Endodermal cell (in vitro differentiated cells): ENCODE data around the gene KLHL26. TPM values are rescaled to one million over a fixed set of nuclear protein-coding genes. Genes with fewer than 3 reads are reported as not detected.

Experiments used
- DNase-seq: peaks from one replicate; pipeline ENCODE4 v3.0.0-alpha.2; 2017
- H3K27ac ChIP-seq: 2 replicates; pipeline ENCODE4 v1.5.1; 2013; ENCODE audit warnings: mild to moderate bottlenecking, low read depth, low read length, moderate library complexity
- H3K27me3 ChIP-seq: 2 replicates; pipeline ENCODE4 v1.6.1; 2013; ENCODE audit warnings: mild to moderate bottlenecking, low read length, moderate library complexity; ENCODE audit not compliant: insufficient read depth, control insufficient read depth, poor library complexity, severe bottlenecking
- H3K36me3 ChIP-seq: 2 replicates; pipeline ENCODE4 v1.7.0; 2013; ENCODE audit warnings: mild to moderate bottlenecking, low read length, moderate library complexity; ENCODE audit not compliant: control insufficient read depth, insufficient read depth
- H3K4me1 ChIP-seq: one replicate; pipeline ENCODE4 v1.7.0; 2013; ENCODE audit warnings: low read length; ENCODE audit not compliant: control insufficient read depth, insufficient read depth
- H3K4me3 ChIP-seq: 2 replicates; pipeline ENCODE4 v1.5.1; 2013; ENCODE audit warnings: mild to moderate bottlenecking, low read length, moderate library complexity
- H3K9ac ChIP-seq: 2 replicates; pipeline ENCODE4 v1.6.1; 2013; ENCODE audit warnings: mild to moderate bottlenecking, low read length, moderate library complexity; ENCODE audit not compliant: poor library complexity, severe bottlenecking; ENCODE audit errors: extremely low read depth
- H3K9me3 ChIP-seq: 2 replicates; pipeline ENCODE4 v1.6.1; 2013; ENCODE audit warnings: mild to moderate bottlenecking, low read length, moderate library complexity; ENCODE audit not compliant: control insufficient read depth
- H3K27ac Mint-ChIP-seq: 2 replicates; pipeline ENCODE4 v1.8.0; 2020; ENCODE audit warnings: mixed read lengths
- H3K27me3 Mint-ChIP-seq: 2 replicates; pipeline ENCODE4 v1.8.0; 2021; ENCODE audit warnings: mild to moderate bottlenecking, mixed read lengths; ENCODE audit not compliant: insufficient read depth
- H3K36me3 Mint-ChIP-seq: 2 replicates; pipeline ENCODE4 v1.8.0; 2020; ENCODE audit warnings: low read depth, mixed read lengths
- H3K4me1 Mint-ChIP-seq: 2 replicates; pipeline ENCODE4 v1.8.0; 2020; ENCODE audit warnings: mixed read lengths
- H3K4me3 Mint-ChIP-seq: 2 replicates; pipeline ENCODE4 v1.8.0; 2020; ENCODE audit warnings: mild to moderate bottlenecking, moderate library complexity, mixed read lengths
- H3K9me3 Mint-ChIP-seq: 2 replicates; pipeline ENCODE4 v1.8.0; 2020; ENCODE audit warnings: mild to moderate bottlenecking, mixed read lengths
- CTCF ChIP-seq: fragments of 200-600 bp; sonication (generic); conservative IDR thresholded peaks from 2 replicates; pipeline ENCODE4 v1.5.0; 2021; ENCODE audit warnings: antibody characterized with exemption, mild to moderate bottlenecking
- WGBS, 2 experiments: methylation state at CpG; one replicate each; pipeline versions ENCODE4 v1.1.5 to v1.1.7; 2013; ENCODE audit warnings: missing lambda C conversion rate in 2 of 2, mixed read lengths in 1 of 2; ENCODE audit not compliant: insufficient coverage in 1 of 2, insufficient read length in 1 of 2; 5-methylcytosine and 5-hydroxymethylcytosine counted together
- total RNA-seq, 2 donors: library from RNA; stranded (reverse); fragmentation: NEBNext Ultra II Directional in 1 of 2; extraction: Animal tissue kit (Norgen Biotek cat#: 25700) in 1 of 2; gene quantifications; 2 replicates in 1 of 2; 3 replicates in 1 of 2; pipeline ENCODE4 v1.2.1, GENCODE V29; 2021

KLHL26 gene
- total RNA-seq, 2 donors from 2014 or later, result 9.4 to 11.2 TPM

GRCh38 chr19:18611327-18612050 is 25.3 kb upstream of the KLHL26 start:
- 2 to 4% methylated on average over 17 to 59 of the region's 62 CpGs for WGBS, 2 experiments
- H3K27ac Mint-ChIP-seq, result no peak overlapping the region
- DNase-seq, result peak; percentile 85
- H3K36me3 Mint-ChIP-seq, result no peaks in the 10 kb centered on the region
- peaks cover 94% of the 10 kb centered on the region for H3K27me3 ChIP-seq
- no peak overlapping the region for H3K27ac ChIP-seq
- no peak overlapping the region for H3K9ac ChIP-seq
- TF ChIP-seq CTCF, result peak; percentile 25
- H3K36me3 ChIP-seq, result no peaks in the 10 kb centered on the region
- H3K9me3 Mint-ChIP-seq, result no peaks in the 10 kb centered on the region
- peak overlapping the region; percentile 52 for H3K4me3 Mint-ChIP-seq
- H3K4me1 ChIP-seq, result peaks cover 6% of the 10 kb centered on the region
- H3K9me3 ChIP-seq, result no peaks in the 10 kb centered on the region
- H3K4me3 ChIP-seq, result peak overlapping the region; percentile 59
- peaks cover 92% of the 10 kb centered on the region for H3K27me3 Mint-ChIP-seq
- H3K4me1 Mint-ChIP-seq, result peaks cover 18% of the 10 kb centered on the region

DNA sequence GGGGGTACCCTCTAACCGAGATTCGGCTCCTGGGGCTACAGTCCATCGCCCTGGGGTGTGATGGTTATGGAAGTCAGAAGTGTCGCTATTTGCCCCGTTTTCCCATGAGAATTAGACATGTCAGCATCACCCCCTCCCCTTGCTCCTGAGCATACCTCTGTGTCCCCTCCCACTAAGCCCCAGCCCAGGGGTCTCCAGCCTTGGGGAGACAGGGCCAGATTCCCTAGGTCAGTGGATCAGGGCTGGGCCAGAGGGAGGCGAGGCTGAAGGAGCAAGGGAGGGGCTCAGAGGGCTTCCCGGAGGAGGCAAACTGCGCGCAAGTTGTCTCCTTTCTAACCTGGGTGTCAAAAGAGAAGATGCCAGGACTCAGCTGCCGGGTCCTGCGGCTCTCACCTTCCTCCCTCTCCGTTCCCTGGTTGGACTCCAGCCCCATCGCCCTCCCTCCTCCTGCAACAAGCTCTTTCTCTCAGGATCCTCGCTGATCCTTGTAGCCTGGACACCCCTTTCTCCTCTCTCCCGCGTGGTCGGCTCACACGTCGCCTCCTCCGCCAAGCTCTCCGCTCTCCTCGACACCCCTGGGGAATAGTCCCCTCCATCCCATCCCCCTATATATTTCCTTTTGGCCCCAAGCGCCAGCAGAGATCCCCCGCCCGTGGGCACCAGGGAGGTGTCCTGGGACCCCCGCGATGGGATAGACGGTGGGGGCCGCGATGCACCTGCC is 24.6 kb upstream of the KLHL26 start:
- DNase-seq, result no peak

More for the DNA sequence above, 24.6 kb upstream of the KLHL26 start:
- Histone ChIP-seq H3K36me3 (no peaks in the 10 kb centered on the region), H3K4me1 (peaks cover 6% of the 10 kb centered on the region), H3K27me3 (peaks cover 89% of the 10 kb centered on the region), H3K27ac (no peak overlapping the region), H3K9ac (no peak overlapping the region), H3K9me3 (no peaks in the 10 kb centered on the region), H3K4me3 (peak overlapping the region; percentile 58)
- 2 to 5% methylated on average over 7 to 30 of the region's 30 CpGs for WGBS, 2 experiments
- TF ChIP-seq CTCF, result no peak
- Mint-ChIP-seq H3K4me1 (peaks cover 18% of the 10 kb centered on the region), H3K9me3 (no peaks in the 10 kb centered on the region), H3K27me3 (peaks cover 93% of the 10 kb centered on the region), H3K36me3 (no peaks in the 10 kb centered on the region), H3K4me3 (peak overlapping the region; percentile 52), H3K27ac (no peak overlapping the region)
